GM19328 (cell line): ENCODE measurements around the gene SPHK2.

Experiments
- ATAC-seq: cut with Tn5 transposase; IDR thresholded peaks from one replicate; pipeline ENCODE4 v1.9.1; 2021; ENCODE audit warnings: mild to moderate bottlenecking, moderate library complexity; ENCODE audit not compliant: unreplicated experiment

Gene SPHK2

DNA sequence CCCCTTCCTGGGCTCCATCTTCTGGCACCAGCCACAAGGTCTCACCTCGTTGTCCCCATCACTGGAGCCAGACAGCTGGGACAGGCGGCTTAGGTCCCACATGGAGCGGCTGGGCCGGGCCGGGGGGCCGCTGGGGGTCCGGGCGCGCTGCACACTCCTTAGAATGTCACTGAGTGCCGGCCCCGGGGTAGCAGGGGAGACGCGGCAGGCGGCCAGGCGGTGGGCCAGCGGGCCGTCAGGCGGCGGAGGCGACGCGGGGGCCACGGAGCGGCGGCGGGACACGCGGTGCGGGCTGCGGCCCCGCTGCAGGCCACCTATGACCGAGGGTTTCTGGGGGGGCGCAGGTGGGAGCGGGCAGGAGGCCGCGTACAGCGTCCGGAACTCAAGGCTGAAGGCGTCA lies 15.9 kb upstream of the SPHK2 start:
- no peak for ATAC-seq

DNA sequence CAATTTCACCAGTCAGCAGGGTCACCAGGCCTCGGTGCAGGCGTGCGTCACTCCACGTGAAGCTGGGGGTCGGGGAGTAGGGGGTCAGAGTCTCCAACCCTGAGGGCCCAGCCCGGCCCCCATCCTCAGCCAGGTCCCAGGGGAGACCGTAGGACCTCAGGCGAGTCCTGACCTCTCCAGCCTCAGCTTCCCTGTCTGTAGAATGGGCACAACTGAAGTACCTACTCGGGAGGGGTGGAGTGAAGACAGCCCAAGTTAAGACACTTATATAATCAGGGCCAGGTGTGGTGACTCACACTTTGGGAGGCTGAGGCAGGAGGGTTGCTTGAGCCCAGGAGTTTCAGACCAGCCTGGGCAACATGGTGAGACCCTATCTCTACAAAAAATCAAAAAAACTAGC lies 15.5 kb upstream of the SPHK2 start:
- no peak for ATAC-seq

DNA sequence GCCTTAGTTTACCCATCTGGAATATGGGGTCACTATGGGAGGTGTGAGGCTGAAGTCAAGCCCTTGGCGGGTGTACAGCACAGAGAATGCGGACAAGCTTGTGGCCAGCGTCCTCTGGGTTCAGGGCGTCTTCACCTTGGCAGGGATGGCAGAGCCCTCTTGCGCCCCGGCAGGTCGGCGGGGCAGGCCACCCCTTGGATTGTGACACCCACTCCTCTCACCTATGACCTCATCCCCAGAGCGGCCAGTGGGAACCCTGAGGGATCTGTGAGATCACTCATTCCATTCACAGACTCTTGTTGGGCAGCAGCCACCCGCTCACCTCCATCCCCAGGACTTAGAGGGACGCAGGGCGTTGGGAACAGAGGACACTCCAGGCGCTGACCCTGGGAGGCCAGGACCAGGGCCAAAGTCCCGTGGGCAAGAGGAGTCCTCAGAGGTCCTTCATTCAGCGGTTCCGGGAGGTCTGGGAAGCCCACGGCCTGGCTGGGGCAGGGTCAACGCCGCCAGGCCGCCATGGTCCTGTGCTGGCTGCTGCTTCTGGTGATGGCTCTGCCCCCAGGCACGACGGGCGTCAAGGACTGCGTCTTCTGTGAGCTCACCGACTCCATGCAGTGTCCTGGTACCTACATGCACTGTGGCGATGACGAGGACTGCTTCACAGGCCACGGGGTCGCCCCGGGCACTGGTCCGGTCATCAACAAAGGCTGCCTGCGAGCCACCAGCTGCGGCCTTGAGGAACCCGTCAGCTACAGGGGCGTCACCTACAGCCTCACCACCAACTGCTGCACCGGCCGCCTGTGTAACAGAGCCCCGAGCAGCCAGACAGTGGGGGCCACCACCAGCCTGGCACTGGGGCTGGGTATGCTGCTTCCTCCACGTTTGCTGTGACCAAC lies 12.6 kb upstream of the SPHK2 start, which contains the start of gene SPACA4:
Gene SPACA4, plus strand, starts transcription at position 280 of the 896 bp plus-strand sequence. Its CDS starts 237 bp downstream, at position 517.
- ATAC-seq, result no peak

DNA sequence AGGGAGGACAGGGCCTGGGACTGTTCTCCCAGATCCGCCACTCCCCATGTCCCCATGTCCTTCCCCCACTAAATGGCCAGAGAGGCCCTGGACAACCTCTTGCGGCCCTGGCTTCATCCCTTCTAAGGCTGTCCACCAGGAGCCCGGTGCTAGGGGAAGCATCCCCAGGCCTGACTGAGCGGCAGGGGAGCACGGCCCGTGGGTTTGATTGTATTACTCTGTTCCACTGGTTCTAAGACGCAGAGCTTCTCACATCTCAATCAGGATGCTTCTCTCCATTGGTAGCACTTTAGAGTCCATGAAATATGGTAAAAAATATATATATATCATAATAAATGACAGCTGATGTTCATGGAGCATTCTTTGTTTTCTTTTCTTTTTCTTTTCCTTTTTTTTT lies 11.9 kb upstream of the SPHK2 start:
- ATAC-seq, result no peak

- no peak for ATAC-seq
Observed at GRCh38 chr19:48608798-48609263, 10.5 kb upstream of the SPHK2 start.

DNA sequence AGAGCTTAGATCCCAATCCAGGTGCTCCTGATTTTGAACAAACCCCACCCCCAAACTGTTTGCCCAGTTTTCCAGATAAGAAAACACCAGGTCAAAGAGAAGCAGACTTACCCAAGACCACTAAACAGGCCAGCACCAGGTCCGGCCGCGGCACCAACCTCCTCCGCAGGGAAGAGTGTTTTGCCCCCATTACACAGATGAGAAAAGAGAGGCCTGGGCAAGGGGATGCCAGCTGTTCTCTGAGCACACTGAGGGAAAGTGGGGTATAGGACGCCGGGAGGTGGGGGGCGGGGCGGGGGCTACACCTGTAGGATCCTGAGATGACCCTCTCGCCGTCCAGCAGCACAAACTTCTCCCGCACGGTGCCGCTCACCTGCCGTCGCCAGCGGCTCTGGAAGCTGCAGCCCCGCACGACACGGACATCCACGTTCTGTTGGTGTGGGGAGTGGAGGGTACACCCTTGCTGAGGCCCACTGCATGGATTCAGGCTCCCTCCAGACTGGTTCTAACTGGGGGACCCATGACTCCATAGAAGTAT lies 9.7 kb upstream of the SPHK2 start:
- no peak for ATAC-seq

DNA sequence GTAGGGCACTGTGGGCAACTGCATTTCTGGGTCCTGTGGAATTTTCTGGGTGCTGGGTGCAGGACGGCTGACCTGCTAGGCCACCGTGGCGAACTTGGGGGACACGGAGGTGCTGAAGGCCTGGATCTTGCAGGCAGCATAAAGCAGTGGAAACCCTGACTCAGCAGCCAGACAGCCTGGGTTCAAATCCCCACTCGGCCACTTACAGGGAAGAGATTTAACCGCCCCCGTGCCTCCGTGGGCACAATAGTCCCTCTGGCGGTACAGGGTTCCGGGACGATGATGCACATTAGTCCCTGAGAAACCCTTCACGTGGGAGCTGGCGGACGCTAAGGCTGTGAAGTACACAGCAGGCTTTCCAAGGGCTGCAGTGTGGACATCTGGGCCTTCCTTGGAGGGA lies 7.4 kb upstream of the SPHK2 start:
- ATAC-seq, result no peak

- no peak for ATAC-seq
Observed at GRCh38 chr19:48613024-48613851, 6.1 kb upstream of the SPHK2 start.

DNA sequence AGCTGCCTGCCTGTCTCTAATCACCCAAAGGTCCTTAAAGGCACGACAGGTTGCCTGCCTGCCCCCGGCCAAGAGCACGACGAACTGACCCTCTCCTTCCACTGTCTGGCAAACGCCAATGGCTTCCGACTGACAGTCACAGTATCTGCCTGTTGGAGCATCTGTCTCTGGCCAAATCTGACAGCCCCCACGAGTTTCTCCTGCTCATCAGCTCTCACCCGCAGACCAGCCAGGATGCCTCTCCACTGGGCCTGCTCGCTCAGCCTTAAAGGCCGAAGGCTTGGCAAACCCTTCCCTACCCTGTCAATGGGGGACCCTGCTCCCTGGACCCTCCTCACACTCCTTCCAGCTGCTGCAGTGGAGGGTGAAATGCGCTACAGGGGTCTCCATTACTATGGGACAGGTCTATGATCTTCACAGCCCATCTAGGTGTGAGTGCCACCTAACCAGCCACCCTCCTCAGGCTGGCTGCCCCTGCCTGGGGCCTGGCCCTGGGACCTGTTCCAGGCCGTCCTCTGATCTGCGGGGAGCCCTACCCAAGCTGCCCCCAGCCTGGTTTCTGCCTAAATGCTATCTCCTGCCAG lies 5.4 kb upstream of the SPHK2 start:
- no peak for ATAC-seq

DNA sequence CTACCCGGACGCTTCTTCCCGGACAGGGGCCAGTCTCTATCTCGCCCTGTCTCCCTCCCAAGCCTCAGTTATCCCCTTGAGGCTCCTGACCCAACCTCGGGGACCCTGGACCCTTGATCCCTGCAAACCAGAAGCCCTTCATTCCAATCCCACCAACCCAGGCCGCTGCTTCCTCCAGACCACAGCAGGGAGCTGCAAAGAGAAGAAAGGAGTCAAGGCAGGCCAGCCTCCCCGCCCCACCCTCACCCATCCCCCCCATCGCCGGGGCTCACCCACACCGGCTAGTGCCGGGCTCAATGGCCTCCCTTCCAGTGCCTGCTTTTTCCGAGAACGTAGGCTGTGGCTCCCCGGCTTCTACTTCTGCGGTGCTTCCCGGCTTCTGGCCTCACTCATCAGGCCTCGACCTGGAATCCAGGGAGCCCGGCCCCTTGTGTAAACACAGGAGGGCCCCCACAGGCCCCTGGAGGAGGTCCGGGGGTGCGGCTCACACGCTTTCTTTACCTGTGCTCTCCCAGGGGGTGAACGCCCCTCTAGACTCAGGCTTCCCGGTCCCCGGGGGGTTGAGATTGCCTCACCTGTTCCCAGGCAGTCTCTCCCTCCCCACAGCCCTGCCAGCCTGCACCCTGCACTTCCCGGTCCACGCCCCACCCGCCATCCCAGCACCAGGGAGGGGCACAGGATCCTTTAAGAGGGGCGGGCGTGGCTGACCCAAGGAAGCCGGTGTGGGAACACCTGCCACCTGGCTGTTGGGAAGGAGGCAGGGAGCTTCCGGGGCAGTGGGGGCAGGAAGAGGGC lies 4.7 kb upstream of the SPHK2 start, which contains the start of gene FAM83E:
Gene FAM83E, minus strand, starts transcription at position 641 of the 795 bp plus-strand sequence. CDS start 1,704 bp downstream, outside the sequence.
- no peak for ATAC-seq

- ATAC-seq, result no peak
Observed at GRCh38 chr19:48615231-48616040, 3.9 kb upstream of the SPHK2 start.

GRCh38 chr19:48616041-48616436 lies 3.3 kb upstream of the SPHK2 start:
- ATAC-seq, result no peak

GRCh38 chr19:48616491-48617056 lies 2.7 kb upstream of the SPHK2 start:
- ATAC-seq, result no peak

DNA sequence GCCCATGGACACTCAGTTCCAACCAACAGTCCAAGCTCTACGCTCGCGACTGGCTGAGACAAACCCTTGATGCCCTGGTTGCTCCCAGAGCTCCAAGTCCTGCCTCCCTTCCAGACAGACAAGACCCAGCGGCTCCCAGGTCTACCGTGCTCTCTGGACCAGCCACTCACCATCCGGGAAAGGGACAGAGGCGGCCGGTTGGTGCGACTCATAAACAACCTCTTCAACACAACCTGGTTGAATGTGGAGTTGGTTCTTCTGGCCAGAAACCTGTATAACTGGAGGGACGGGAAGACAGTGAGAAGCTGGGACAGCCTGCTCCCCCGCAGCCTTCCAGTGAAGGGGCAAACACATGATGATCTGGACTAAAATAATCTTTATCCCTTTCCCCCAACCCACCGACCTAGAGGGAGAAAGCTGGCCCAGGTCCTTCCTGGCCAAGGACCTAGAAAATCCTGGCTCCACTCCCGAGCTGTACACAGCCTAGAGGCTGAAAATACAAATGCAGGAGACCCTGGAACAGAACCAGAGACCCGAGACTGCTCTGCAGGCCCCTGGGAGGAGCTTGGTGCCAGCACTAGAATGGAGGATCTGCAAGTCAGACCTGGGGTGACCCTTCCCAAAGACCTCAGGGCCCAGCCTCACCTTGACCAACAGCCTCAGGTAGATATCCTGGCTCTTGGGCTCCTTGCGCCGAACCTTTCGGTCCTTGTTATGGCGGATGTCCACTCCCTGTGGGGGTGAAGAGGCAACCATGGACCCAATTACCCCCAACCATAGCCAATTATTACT lies 2.0 kb upstream of the SPHK2 start:
- no peak for ATAC-seq

- no peak for ATAC-seq
Observed at GRCh38 chr19:48618278-48618915, 909 bp upstream of the SPHK2 start.

GRCh38 chr19:48619692-48620585 lies 633 bp downstream of the SPHK2 start:
- ATAC-seq, result no peak
